GM19372 (cell line): ENCODE data around the gene C1orf185.
"Not testable (repeated sequence)": the region's sequence is repeated elsewhere in the genome, so short reads cannot be mapped to it uniquely, and the experiment has no call there.

Experiments used
- ATAC-seq: cut with Tn5 transposase; IDR thresholded peaks from one replicate; pipeline ENCODE4 v1.9.1; 2021; ENCODE audit warnings: mild to moderate bottlenecking, low read depth, moderate library complexity; ENCODE audit not compliant: unreplicated experiment

Gene C1orf185

GRCh38 chr1:51101976-51102375, at the start of gene C1orf185:
C1orf185 (plus strand) TSS chr1:51102228; CDS start chr1:51102234, 6 bp downstream.
- ATAC-seq, result no peak

- no peak for ATAC-seq
These were observed 43.2 kb upstream of the C1orf185 start for GRCh38 chr1:51058858-51059257.

GRCh38 chr1:51061231-51061918, 40.7 kb upstream of the C1orf185 start:
- no peak for ATAC-seq

DNA sequence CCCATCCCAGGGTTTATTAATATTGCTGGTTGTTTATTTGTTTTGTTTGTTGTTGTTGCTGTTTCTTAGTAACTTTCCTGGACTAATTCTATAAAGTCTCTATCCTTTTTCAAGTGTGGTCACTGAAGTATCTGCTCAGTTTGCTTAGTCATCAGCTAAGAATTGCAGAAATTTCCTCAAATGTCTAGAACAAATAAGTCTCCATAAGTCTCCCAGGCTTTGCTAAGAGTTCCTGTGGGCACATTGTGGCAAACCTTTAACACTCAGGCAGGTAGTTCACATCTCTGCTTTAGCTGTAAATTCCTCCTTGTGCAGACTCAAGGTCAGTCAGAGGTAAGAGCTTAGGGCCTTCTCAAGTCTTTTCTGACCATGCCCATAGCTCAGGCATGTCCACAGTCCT, 38.9 kb upstream of the C1orf185 start:
- ATAC-seq, result no peak

DNA sequence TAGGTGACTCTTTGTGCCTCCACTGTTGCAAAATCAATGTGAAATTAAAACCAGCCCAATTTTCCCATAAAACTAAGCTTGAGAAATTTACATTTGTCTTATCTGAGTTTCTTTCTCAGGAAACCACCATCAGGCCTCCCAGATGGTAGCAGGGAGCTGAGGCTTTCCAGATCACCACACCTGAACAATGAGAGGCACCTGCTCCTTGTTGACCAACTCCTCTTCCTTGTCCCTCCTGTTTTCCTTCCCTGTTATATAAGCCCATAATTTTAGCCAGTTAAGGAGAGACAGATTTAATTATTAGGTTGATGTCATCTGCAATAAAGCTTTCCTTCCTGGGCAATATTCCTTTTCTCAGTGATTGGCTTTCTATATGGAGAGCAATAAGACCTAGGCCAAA, 32.0 kb upstream of the C1orf185 start:
- ATAC-seq, result no peak

DNA sequence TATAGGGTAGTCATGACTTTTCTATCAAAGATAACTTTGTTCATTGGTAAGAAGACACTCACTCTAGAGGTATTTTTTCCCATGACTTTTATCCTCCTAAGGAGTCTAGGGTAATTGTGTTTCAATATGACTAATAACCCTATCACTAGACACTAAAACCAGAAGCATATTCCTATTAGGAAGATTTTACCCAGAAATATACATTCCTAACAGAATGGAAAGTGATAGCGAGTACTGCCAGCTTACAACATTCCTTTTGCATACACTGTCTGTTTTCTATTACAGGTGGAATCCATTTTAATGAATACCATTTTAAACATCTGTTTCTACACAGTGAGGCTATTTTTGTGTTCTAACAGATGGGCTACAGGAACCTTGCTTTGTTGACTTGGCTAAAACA, 31.4 kb upstream of the C1orf185 start:
- no peak for ATAC-seq

DNA sequence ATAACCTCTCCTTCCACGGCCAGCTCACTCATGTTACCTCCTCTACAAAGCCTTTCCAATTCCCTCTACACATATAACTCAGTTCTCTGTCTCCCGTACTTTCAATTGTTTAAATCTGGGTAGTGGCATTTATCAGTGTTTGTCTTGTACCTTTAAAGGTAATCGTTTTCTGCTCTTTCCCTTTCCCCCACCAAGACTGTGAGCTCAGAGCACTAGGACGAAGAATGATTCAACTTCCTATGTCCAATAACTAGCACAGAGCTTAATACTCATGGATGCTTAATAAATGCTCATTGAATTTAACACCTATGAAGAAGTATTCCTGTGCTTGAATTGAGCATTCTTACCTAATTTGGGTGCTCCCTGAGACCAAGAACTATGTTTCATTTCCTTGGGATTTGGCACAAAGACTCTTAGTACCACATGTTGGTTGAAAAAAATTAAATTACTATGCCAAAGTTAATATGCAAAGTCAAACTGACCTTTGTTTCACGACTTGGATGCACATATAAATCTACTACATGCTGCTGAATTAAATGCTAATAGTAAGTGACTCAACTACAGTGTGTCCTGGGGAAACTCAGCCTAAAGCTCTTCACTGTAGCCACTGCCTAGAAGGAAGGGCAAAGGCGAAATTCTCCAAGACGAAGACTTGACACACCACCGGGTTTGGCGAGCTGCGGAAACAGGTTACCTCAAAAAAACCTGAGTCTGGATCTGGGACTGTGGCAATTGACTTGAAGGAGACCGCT, 30.6 kb upstream of the C1orf185 start:
- no peak for ATAC-seq

GRCh38 chr1:51072043-51072439, 30.0 kb upstream of the C1orf185 start:
- no peak for ATAC-seq

- no peak for ATAC-seq
These were observed 29.4 kb upstream of the C1orf185 start for GRCh38 chr1:51072651-51073050.

DNA sequence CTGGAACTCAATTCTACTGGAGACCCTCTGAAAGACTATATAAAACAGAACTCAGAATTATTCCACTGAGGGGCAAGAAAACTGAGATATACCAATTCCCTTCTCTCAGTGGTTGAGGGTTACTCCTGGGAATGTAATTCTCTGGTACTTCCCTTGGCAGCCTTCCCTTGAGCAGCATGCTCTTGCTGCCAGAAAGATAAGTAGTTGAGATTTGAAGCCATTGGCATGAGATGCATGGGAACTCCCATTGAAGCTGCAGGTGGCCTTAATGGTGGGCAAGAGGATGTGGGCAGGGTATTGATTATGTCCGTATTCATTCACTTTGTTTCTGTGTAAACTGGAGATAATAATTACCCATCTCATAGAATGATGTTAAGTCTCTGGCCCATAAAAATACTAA, 28.6 kb upstream of the C1orf185 start:
- ATAC-seq, result no peak

- ATAC-seq, result no peak
These were observed 15.3 kb upstream of the C1orf185 start for GRCh38 chr1:51086496-51087271.

- ATAC-seq, result no peak
These were observed 13.6 kb upstream of the C1orf185 start for GRCh38 chr1:51088474-51088873.

- ATAC-seq, result no peak
These were observed 8.4 kb upstream of the C1orf185 start for GRCh38 chr1:51093581-51093980.

- no peak for ATAC-seq
These were observed 4.9 kb upstream of the C1orf185 start for GRCh38 chr1:51097171-51097570.

GRCh38 chr1:51100264-51100880, 1.7 kb upstream of the C1orf185 start:
- no peak for ATAC-seq

- no peak for ATAC-seq
These were observed 12.1 kb downstream of the C1orf185 start for GRCh38 chr1:51114137-51114536.

DNA sequence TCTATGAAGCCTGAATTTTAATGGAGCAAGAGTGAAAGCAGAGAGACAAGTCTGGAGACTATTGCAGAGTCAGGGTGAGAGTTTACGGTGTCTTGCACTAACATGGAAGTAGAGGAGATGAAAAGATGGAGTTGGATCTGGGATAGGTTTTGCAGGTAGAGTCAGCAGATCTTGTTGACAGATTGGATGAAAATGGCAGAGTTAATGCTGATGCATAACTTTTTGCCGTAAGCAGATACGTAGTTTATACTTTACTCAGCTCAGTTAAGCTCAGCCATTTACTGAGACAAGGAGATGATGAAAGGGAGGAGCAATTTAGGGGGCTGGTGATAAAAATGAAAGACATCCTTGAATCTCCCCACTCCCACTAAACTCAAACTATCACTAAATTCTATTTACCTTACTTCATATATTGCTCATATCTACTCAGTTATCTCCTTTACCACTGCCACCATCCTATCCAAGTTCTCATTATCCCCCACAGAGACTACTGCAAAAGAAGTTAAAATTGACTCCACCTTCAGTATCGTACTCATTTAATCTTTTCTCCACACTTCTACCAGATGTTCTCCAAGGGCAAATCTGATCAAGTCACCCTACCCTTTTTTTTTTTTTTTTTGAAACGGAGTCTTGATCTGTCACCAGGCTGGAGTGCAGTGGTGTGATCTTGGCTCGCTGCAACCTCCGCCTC, 13.8 kb downstream of the C1orf185 start:
- no peak for ATAC-seq

DNA sequence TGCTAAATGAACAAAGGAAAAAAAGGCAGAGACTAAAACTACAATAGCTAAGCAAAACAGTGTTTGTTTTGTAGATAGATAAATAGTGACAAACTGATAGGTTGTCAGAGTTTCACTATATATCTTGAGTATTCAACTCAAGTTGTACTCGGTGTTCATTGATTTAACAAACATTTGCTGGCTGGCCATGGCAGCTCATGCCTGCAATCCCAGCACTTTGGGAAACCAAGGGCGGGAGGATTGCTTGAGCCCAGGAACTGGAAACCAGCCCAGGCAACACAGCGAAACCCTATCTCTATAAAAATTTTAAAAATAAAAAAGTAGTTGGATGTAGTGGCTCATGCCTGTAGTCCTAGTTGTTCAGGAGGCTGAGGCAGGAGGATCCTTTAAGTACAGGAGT, 17.3 kb downstream of the C1orf185 start:
- ATAC-seq, result no peak

GRCh38 chr1:51120629-51121028, 18.6 kb downstream of the C1orf185 start:
- ATAC-seq, result no peak

DNA sequence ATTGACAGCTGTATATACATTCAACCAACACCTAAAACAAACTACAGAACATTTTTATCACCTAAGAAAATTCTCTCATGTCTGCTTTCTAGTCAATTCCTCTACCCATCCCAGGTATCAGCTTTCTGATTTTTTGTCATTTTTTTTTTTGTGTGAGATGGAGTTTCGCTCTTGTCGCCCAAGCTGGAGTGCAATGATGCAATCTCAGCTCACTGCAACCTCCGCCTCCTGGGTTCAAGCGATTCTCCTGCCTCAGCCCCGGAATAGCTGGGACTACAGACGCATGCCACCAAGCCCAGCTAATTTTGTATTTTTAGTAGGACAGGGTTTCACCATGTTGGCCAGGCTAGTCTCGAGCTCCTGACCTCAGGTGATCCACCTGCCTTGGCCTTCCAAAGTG, 25.1 kb downstream of the C1orf185 start:
- ATAC-seq, result not testable (repeated sequence)
